RPMI8226 (cell line): ENCODE measurements around the gene CARD9.

Experiments used
- DNase-seq: peaks from one replicate; pipeline ENCODE4 v3.0.0-alpha.2; 2015

CARD9 gene

GRCh38 chr9:136401173-136401922, 27.9 kb upstream of the CARD9 start:
- no peak for DNase-seq

GRCh38 chr9:136400038-136400834, 26.8 kb upstream of the CARD9 start, which contains the start of gene SNAPC4:
TSS of gene SNAPC4 (minus strand) at chr9:136400170. CDS start at chr9:136398428, 1,742 bp downstream.
- peak; percentile 97 for DNase-seq

- DNase-seq: peak; percentile 62
Measured at GRCh38 chr9:136399176-136400037, 25.9 kb upstream of the CARD9 start.

- no peak for DNase-seq
Measured at GRCh38 chr9:136398286-136398685, 24.8 kb upstream of the CARD9 start.

GRCh38 chr9:136397643-136398042, 24.2 kb upstream of the CARD9 start:
- no peak for DNase-seq

- no peak for DNase-seq
Measured at GRCh38 chr9:136396219-136396515, 22.7 kb upstream of the CARD9 start.

- DNase-seq: no peak
Measured at GRCh38 chr9:136395345-136396218, 22.1 kb upstream of the CARD9 start.

GRCh38 chr9:136395020-136395340, 21.5 kb upstream of the CARD9 start:
- DNase-seq: no peak

- DNase-seq: no peak
Measured at GRCh38 chr9:136394312-136395019, 21.0 kb upstream of the CARD9 start.

- DNase-seq: no peak
Measured at GRCh38 chr9:136393531-136393930, 20.1 kb upstream of the CARD9 start.

- no peak for DNase-seq
Measured at GRCh38 chr9:136392538-136393449, 19.3 kb upstream of the CARD9 start.

GRCh38 chr9:136391737-136392537, 18.5 kb upstream of the CARD9 start:
- DNase-seq: no peak

- DNase-seq: no peak
Measured at GRCh38 chr9:136389396-136389795, 15.9 kb upstream of the CARD9 start.

- DNase-seq: no peak
Measured at GRCh38 chr9:136387217-136387616, 13.7 kb upstream of the CARD9 start.

GRCh38 chr9:136386018-136386417, 12.5 kb upstream of the CARD9 start:
- no peak for DNase-seq

GRCh38 chr9:136385015-136385414, 11.5 kb upstream of the CARD9 start:
- no peak for DNase-seq

GRCh38 chr9:136383436-136383835, 10.0 kb upstream of the CARD9 start:
- DNase-seq: no peak

GRCh38 chr9:136381966-136382513, 8.6 kb upstream of the CARD9 start:
- no peak for DNase-seq

- no peak for DNase-seq
Measured at GRCh38 chr9:136381311-136381710, 7.8 kb upstream of the CARD9 start.

- no peak for DNase-seq
Measured at GRCh38 chr9:136380381-136380780, 6.9 kb upstream of the CARD9 start.
